HPDE6-E6E7 (cell line): ENCODE data around the gene ATP6V1B1.
"Not testable (repeated sequence)": the region's sequence is repeated elsewhere in the genome, so short reads cannot be mapped to it uniquely, and the experiment has no call there.

Experiments used
- DNase-seq: peaks from one replicate; pipeline ENCODE4 v3.0.0; 2011; ENCODE audit warnings: missing footprints; ENCODE audit errors: extremely low spot score

ATP6V1B1 gene

GRCh38 chr2:70988726-70989648, 53.3 kb downstream of the ATP6V1B1 start:
- DNase-seq, result no peak

GRCh38 chr2:70990216-70990615, 54.5 kb downstream of the ATP6V1B1 start:
- DNase-seq, result no peak

DNA sequence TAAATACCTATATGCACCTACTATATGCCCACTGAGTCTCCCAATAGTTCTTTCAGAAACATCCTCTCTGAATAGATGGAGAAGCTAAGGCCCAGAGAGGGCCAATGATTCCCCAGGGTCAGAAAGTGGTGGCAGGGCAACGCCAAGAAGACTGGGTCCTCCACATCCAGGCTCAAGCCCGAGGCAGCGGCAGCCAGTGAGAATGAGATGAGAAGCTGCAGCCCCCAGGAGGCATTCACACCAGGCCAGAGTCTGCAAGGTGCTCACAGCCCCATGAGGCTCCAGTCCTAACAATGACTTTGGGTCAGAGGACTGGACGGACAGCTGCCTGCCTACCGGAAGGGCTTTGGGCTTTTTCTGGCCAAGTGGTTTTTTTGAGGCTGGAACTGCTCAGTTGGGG, 55.4 kb downstream of the ATP6V1B1 start:
- no peak for DNase-seq

DNA sequence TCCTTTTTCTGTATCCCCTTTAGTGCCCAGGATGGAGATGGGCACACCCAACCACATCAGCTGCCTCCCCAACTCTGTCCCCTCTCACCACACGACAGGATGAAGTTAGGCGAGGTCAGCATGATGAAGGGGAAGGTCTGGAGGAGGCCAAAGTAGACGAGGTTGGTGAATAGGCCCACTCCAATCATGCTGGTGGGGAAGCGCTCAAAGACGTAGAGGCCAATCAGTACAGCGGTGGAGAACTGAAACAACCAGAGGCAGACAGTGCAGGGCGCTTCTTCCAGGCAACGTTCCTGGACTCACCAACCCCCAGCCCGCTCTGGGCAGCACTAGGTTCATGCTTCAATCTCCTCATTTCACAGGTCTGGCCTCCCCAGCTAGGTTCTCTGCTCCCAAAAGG, 56.0 kb downstream of the ATP6V1B1 start:
- DNase-seq, result no peak

GRCh38 chr2:70992945-70993853, 57.5 kb downstream of the ATP6V1B1 start:
- DNase-seq, result no peak

DNA sequence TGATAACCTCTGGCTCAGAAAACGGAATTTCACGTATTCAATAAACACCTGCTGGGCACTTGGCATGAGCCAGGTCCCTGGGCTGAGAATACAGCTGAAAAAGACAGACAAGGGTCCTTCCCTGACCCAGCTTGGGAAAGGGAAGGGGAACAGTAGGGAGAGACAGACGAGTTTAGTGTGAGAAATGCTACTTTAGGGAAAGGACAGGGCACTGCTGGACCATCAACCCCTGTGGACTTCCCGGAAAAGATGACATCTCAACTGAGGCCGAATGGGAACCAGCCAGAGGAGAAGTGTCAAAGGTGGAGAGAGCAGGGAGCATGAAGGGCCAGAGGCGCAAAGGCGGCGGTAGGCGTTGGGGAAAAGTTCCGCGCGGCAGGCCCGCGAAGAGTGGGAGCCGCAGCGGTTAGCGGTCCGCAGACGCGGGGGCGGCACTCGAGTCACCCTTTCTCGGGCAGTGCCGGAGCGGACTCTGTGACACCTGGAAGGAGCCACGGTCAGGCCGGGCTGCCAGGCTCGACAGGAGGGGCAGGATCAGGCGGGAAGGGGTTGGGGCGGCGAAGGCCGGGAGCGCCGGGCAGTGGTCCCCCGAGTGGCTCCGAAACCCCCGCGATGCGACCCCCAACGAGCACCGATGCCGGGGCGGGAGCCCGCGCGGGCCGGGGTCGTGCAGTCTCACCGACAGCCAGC, 58.5 kb downstream of the ATP6V1B1 start:
- no peak for DNase-seq

- DNase-seq, result peak; percentile 83
Measured at GRCh38 chr2:70994699-70995425, 59.2 kb downstream of the ATP6V1B1 start, which contains the start of gene TEX261. TEX261 (minus strand) TSS chr2:70994873; CDS start chr2:70994757, 116 bp downstream.

GRCh38 chr2:70995426-70995729, 59.7 kb downstream of the ATP6V1B1 start:
- DNase-seq, result peak; percentile 43

- not testable (repeated sequence) for DNase-seq
Measured at GRCh38 chr2:70998885-70999284, 63.2 kb downstream of the ATP6V1B1 start.

- no peak for DNase-seq
Measured at GRCh38 chr2:70999362-70999761, 63.7 kb downstream of the ATP6V1B1 start.

- not testable (repeated sequence) for DNase-seq
Measured at GRCh38 chr2:70999931-71000330, 64.2 kb downstream of the ATP6V1B1 start.

DNA sequence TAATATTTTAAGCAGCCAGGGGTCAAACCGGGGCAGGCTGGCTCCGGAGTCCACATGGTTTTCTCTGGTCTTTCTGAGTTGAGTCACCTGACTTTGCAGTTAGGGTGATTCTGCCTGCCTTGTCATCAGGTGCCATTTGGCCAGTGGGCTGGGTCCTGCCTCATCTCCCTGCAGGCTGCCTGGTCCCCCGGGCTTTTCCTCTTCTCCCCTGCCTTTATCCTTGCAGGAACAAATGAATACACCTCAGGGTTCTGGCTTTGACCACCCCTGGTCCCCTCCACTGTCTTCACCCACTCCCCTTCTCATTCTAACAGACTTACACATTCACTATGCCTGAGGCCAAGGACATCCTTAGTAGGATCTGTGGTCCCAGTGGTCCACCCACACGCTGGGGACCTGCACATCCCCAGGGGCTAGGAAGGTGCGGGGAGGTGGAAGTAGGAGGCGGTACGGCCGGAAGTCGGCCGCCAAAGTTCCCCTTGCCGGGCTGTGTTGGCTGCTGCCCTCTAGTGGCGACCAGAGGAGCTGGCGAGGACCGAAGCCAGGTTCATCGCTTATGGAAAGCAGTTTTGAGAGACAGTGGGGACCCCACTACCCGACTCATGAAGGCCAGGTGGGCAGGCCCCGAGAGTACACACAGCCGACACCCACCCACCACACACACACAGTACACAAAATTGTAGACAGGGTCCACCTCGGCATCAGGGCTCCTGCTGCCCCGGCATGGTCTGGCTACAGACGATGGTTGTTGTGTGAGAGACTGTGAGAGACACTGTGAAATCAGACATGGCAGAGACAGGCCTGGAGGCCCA, 65.3 kb downstream of the ATP6V1B1 start:
- DNase-seq, result peak; percentile 51

GRCh38 chr2:71001592-71001927, 65.9 kb downstream of the ATP6V1B1 start:
- no peak for DNase-seq

DNA sequence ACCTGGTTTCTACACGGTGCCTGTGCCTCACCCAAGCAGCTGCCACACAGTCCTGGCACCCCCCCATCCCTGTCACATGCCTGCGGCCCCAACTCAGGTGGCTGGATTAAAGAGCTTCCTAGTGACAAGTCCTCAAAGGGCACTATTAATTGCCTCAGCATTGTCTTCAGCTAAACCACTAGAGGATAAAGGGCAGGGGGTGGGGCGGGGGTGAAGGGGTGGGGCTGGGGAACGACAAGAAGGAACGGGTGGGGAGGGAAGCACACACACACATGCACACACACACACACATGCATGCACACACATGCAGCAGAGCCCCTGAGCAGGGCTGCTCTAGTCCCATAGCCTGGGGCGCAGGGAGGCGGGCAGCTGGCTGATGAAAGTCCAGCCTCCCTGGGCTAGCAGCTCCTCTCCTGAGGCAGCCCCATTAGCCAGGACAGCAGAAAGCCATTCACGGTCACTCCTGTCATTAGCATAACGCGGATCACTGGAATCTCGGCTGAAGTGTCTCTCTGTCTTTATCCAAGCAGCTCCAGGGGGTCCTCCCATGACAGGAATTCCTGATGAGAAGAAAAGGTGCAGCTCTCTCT, 66.4 kb downstream of the ATP6V1B1 start:
- no peak for DNase-seq

GRCh38 chr2:71003396-71003795, 67.7 kb downstream of the ATP6V1B1 start:
- no peak for DNase-seq

- no peak for DNase-seq
Measured at GRCh38 chr2:71003966-71004755, 68.5 kb downstream of the ATP6V1B1 start.

GRCh38 chr2:71004857-71005256, 69.2 kb downstream of the ATP6V1B1 start:
- no peak for DNase-seq

DNA sequence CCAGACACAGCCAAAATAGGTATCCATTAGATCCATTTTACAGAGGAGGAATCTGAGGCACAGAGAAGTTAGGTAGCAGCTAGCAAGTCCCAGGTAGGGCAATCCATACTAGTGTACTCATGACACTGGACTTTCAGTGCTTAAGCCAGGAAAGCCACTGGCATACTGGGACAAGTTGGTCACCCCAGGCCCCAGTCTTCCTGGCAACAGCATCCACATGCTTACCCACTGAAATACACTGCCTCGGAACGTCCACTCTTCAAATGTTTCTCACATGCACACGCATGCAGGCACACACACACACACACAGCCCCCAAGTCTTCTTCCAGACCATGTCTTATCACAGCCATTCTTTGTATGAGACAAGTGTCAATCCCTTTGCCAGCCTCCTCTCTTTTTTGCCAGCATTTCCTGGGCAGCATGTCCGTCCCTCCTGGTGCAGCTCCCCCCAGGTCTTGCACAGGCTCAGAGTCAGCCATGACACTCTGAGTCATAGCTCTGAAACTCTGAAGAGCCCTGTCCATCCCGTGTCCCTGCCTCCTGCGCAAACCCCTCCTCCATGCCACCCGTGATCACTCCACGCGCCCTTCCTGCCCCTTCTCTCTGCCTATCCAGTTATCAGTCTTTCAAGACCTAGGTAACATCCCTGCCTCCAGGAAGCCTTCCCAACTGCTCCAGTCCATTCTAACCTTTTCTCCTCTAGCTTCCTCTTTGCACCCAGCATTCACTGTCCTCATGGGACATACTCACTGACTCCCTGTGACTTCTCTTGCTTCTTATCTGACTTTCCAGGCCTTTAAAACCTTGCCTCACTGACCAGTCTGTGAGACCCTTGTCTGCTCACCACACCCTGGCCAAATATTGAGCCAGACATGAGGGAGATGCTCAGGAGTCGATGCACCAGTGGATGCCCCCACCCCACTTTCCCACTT, 69.8 kb downstream of the ATP6V1B1 start:
- DNase-seq, result no peak
